ENCODE measurements around the gene SEMA3A.

DNA sequence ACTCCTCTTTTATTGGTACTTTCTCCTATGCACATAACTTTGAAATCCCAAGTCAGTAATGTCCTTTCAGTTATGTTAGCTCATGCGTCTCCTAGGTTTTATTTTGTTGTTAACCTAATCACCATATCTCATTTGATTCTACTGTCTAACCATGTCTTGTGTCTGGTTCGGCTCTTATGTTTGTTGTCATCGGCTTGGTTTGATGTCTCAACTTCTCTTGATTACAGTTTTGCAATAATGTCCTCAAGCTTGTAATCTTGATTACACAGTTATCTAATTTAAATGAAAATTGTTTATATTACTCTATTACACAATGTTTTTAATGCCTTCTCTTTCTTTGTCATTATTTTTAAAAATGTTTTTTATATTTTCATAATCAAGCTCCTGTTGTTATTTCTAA, 35.9 kb upstream of the SEMA3A start:
- TF ChIP-seq, protein P1, sequence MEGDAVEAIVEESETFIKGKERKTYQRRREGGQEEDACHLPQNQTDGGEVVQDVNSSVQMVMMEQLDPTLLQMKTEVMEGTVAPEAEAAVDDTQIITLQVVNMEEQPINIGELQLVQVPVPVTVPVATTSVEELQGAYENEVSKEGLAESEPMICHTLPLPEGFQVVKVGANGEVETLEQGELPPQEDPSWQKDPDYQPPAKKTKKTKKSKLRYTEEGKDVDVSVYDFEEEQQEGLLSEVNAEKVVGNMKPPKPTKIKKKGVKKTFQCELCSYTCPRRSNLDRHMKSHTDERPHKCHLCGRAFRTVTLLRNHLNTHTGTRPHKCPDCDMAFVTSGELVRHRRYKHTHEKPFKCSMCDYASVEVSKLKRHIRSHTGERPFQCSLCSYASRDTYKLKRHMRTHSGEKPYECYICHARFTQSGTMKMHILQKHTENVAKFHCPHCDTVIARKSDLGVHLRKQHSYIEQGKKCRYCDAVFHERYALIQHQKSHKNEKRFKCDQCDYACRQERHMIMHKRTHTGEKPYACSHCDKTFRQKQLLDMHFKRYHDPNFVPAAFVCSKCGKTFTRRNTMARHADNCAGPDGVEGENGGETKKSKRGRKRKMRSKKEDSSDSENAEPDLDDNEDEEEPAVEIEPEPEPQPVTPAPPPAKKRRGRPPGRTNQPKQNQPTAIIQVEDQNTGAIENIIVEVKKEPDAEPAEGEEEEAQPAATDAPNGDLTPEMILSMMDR (IDR thresholded peaks at IDR 0.05; ENCODE audit: insufficient read depth, low read length, poor library complexity, severe bottlenecking): no peak
- TF ChIP-seq EZH2phosphoT487 (conservative IDR thresholded peaks at IDR 0.05; ENCODE audit: low read length): no peak

Data from SU-DHL-6 (cell line).